Stimulated activated naive CD8-positive, alpha-beta T cell treated with anti-CD3 and anti-CD28 coated beads, Interleukin-15, Interleukin-2, amounts not matched to agents 100 ng/mL and 50 ng/mL, for 24 hours (primary cell): ENCODE results near the gene ZSCAN9.
A peak's percentile ranks its signal among the peaks of the same experiment; 100 is the strongest.

Experiments
- H3K27ac Mint-ChIP-seq: one replicate; pipeline ENCODE4 v1.8.0; 2021; ENCODE audit warnings: mild to moderate bottlenecking, mixed read lengths
- H3K27me3 Mint-ChIP-seq: one replicate; pipeline ENCODE4 v1.8.0; 2021; ENCODE audit warnings: mixed read lengths
- H3K36me3 Mint-ChIP-seq: one replicate; pipeline ENCODE4 v1.8.0; 2021; ENCODE audit warnings: low read depth, mixed read lengths
- H3K4me1 Mint-ChIP-seq: one replicate; pipeline ENCODE4 v1.8.0; 2021; ENCODE audit warnings: low read depth, mixed read lengths
- H3K4me3 Mint-ChIP-seq: one replicate; pipeline ENCODE4 v1.8.0; 2021; ENCODE audit warnings: mild to moderate bottlenecking, mixed read lengths
- H3K9me3 Mint-ChIP-seq: one replicate; pipeline ENCODE4 v1.8.0; 2021; ENCODE audit warnings: mixed read lengths

ZSCAN9 gene

GRCh38 chr6:28269492-28269891 is 44.4 kb downstream of the ZSCAN9 start:
- Mint-ChIP-seq H3K36me3 (peaks cover 10% of the 10 kb centered on the region), H3K27me3 (no peaks in the 10 kb centered on the region), H3K27ac (peak overlapping the region; percentile 77), H3K9me3 (no peaks in the 10 kb centered on the region), H3K4me3 (no peak overlapping the region), H3K4me1 (peaks cover 23% of the 10 kb centered on the region)

DNA sequence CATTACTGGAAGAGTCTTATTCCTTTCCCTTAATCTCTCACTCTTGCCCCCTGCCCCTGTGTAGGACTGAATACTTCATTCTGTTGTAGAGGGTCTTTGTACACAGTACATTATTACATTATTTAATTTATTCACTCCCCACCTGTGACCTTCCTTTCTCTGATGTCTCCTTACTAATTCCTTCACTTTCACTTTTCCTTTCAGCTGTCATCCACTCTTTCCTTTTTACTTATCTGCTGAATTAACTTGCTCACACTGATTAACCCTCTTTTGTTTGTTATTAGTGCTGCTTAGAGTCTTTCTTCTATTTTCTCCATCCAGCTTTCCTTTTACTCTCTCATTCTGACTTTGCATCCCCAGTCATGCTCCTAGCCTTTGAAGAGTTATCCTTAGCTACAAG is 49.8 kb downstream of the ZSCAN9 start:
- H3K4me1 Mint-ChIP-seq = peaks cover 15% of the 10 kb centered on the region
- peak overlapping the region; percentile 7 for H3K27ac Mint-ChIP-seq
- H3K36me3 Mint-ChIP-seq = peaks cover 43% of the 10 kb centered on the region
- no peaks in the 10 kb centered on the region for H3K9me3 Mint-ChIP-seq
- H3K27me3 Mint-ChIP-seq = no peaks in the 10 kb centered on the region
- H3K4me3 Mint-ChIP-seq = no peak overlapping the region

- Mint-ChIP-seq H3K4me1 (peaks cover 18% of the 10 kb centered on the region), H3K4me3 (no peak overlapping the region), H3K9me3 (no peaks in the 10 kb centered on the region), H3K27me3 (peaks cover 10% of the 10 kb centered on the region), H3K27ac (no peak overlapping the region), H3K36me3 (peaks cover 47% of the 10 kb centered on the region)
Observed at GRCh38 chr6:28277746-28278145, 52.7 kb downstream of the ZSCAN9 start.

DNA sequence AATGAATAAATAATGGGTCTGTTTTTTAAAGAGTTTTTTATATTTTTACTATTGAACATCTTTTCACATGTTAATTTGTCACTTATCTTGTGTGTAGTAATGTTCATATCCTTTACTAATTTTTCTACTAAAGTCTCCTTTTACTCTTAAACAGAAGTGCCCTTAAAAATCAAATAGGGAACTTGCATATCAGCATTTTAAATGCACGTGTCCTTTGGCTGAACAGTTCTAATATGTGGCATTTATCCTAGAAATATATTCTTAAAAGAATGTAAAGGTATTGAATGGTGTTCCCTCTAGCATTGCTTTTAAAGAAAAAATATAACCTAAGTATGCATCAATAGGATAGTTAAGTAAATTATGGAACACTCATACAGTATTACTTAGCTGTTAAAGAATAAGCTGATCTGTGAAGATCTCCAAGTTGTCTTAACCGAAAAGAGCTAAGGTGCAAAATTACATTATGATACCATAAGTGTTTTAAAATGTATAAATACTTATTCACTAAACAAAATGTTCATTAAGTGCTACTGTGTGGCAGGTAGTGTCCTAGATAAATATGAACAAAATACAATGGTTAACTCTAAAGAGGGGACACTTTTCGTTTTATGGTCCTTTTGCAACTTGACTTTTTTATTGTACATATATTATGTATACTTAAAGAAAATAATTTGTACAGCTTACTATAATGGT is 55.7 kb downstream of the ZSCAN9 start:
- H3K36me3 Mint-ChIP-seq = peaks cover 46% of the 10 kb centered on the region
- no peak overlapping the region for H3K27ac Mint-ChIP-seq
- peaks cover 24% of the 10 kb centered on the region for H3K27me3 Mint-ChIP-seq
- H3K9me3 Mint-ChIP-seq = no peaks in the 10 kb centered on the region
- peak overlapping the region; percentile 84 for H3K4me3 Mint-ChIP-seq
- peaks cover 10% of the 10 kb centered on the region for H3K4me1 Mint-ChIP-seq

GRCh38 chr6:28281288-28282064 is 56.4 kb downstream of the ZSCAN9 start, which contains the start of gene PGBD1:
Gene PGBD1, plus strand, starts transcription at chr6:28281572. Its CDS starts 2,242 bp downstream, at chr6:28283814.
- no peak within 1 kb of the TSS for H3K27ac Mint-ChIP-seq
- peaks cover 24% of the 10 kb centered on the region for H3K27me3 Mint-ChIP-seq
- H3K4me1 Mint-ChIP-seq = peaks cover 10% of the 10 kb centered on the region

DNA sequence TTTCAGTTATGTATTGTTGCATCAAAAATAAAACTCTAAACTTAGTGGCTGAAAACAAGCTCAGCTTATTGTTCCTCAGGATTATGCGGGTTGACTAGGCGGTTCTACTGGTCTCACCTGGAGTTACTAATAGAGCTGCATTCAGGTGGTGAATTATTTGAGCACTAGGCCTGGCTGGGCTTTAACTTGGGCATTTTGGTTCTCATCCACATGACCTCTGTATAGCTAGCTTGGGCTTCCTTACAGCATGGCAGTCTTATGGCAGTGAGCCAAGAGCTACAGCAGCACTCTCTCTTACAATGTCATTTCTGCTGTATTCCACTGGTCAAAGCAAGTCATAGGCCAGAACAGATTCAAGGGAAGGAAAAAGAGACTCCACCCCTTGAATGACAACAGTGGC is 57.9 kb downstream of the ZSCAN9 start:
- Mint-ChIP-seq H3K4me1 (peaks cover 10% of the 10 kb centered on the region), H3K27me3 (peaks cover 24% of the 10 kb centered on the region), H3K4me3 (no peak overlapping the region), H3K27ac (no peak overlapping the region), H3K9me3 (no peaks in the 10 kb centered on the region), H3K36me3 (peaks cover 48% of the 10 kb centered on the region)

More at GRCh38 chr6:28281288-28282064, 56.4 kb downstream of the ZSCAN9 start, which contains the start of gene PGBD1:
- no peaks in the 10 kb centered on the region for H3K9me3 Mint-ChIP-seq
- peak within 1 kb of the TSS; percentile 84 for H3K4me3 Mint-ChIP-seq
- peaks cover 46% of the 10 kb centered on the region for H3K36me3 Mint-ChIP-seq
